Stimulated activated CD4-positive, alpha-beta T cell treated with anti-CD3 and anti-CD28 coated beads, TNF-alpha, amount 100 ng/mL, for 24 hours (primary cell): Measurements from ENCODE around the gene FRG2.
"Not testable (repeated sequence)": the region's sequence is repeated elsewhere in the genome, so short reads cannot be mapped to it uniquely, and the experiment has no call there.

ENCODE experiments used
- DNase-seq, 3 experiments: peaks; one replicate each; pipeline ENCODE4 v3.0.0-alpha.2; 2020; ENCODE audit warnings: low read depth in 3 of 3

FRG2 gene

GRCh38 chr4:190016369-190017289 is 10.4 kb downstream of the FRG2 start:
- DNase-seq, result no peak

GRCh38 chr4:190015538-190016368 is 11.3 kb downstream of the FRG2 start:
- DNase-seq, result no peak

- DNase-seq, result no peak
Measured at GRCh38 chr4:190014771-190015537, 12.1 kb downstream of the FRG2 start.

- DNase-seq, result not testable (repeated sequence)
Measured at GRCh38 chr4:189989941-189990340, 37.1 kb downstream of the FRG2 start.

GRCh38 chr4:189988877-189989431 is 38.1 kb downstream of the FRG2 start:
- DNase-seq, result no peak

- not testable (repeated sequence) for DNase-seq
Measured at GRCh38 chr4:189985651-189986243, 41.3 kb downstream of the FRG2 start.

GRCh38 chr4:189984661-189985060 is 42.4 kb downstream of the FRG2 start:
- DNase-seq, result not testable (repeated sequence)

GRCh38 chr4:189983916-189984526 is 43.0 kb downstream of the FRG2 start:
- not testable (repeated sequence) for DNase-seq

GRCh38 chr4:189981970-189982369 is 45.1 kb downstream of the FRG2 start:
- DNase-seq, result no peak

- not testable (repeated sequence) for DNase-seq
Measured at GRCh38 chr4:189980292-189980691, 46.8 kb downstream of the FRG2 start.

- DNase-seq, result no peak
Measured at GRCh38 chr4:189979196-189980047, 47.6 kb downstream of the FRG2 start.
